Upper lobe of left lung (tissue), 6 donors: ENCODE results near the gene PRRC2B. TPM values are rescaled to one million over a fixed set of nuclear protein-coding genes. Genes with fewer than 3 reads are reported as not detected.
A peak's percentile ranks its signal among the peaks of the same experiment; 100 is the strongest.

Experiments
- ATAC-seq, 2 donors: fragments of 200-7000 bp; cut with Tn5 transposase; one replicate each; pipeline ENCODE4 v1.9.1; 2022; ENCODE audit warnings: mild to moderate bottlenecking in 2 of 2, moderate library complexity in 2 of 2; ENCODE audit not compliant: low FRiP score in 2 of 2
- DNase-seq, 2 donors: peaks; one replicate each; pipeline ENCODE4 v3.0.0-alpha.2; 2019 to 2020
- H3K27ac ChIP-seq, 4 donors: fragments of 200-600 bp; sonication (generic); one replicate each; pipeline ENCODE4 v1.5.1; 2016 to 2019
- H3K27me3 ChIP-seq, 4 donors: fragments of 200-600 bp; sonication (generic); one replicate each; pipeline ENCODE4 v1.5.1; 2017 to 2019
- H3K36me3 ChIP-seq, 4 donors: fragments of 200-600 bp; sonication (generic); one replicate each; pipeline ENCODE4 v1.5.1; 2016 to 2019
- H3K4me1 ChIP-seq, 4 donors: fragments of 200-600 bp; sonication (generic); one replicate each; pipeline ENCODE4 v1.5.1; 2018 to 2019
- H3K4me3 ChIP-seq, 4 donors: fragments of 200-600 bp; sonication (generic); one replicate each; pipeline ENCODE4 v1.5.1; 2017 to 2019; ENCODE audit warnings: mild to moderate bottlenecking in 2 of 4, moderate library complexity in 1 of 4
- H3K9me3 ChIP-seq, 4 donors: fragments of 200-600 bp; sonication (generic); one replicate each; pipeline ENCODE4 v1.5.1; 2018 to 2019
- EP300 ChIP-seq, 4 donors: sonication (generic); formaldehyde crosslinking; IDR thresholded peaks; one replicate each; pipeline ENCODE4 v1.5.1; 2017; ENCODE audit warnings: antibody characterized with exemption in 4 of 4, control low read depth in 2 of 4
- POLR2A ChIP-seq, 4 donors: fragments of 450-650 bp; IDR thresholded peaks; one replicate each; pipeline ENCODE4 v1.5.1; 2016 to 2017; ENCODE audit warnings: antibody characterized with exemption in 4 of 4, mild to moderate bottlenecking in 2 of 4
- POLR2AphosphoS5 ChIP-seq, 2 donors: sonication (generic); formaldehyde crosslinking; IDR thresholded peaks; one replicate each; pipeline ENCODE4 v1.5.1; 2017; ENCODE audit warnings: antibody characterized with exemption in 2 of 2
- WGBS, 2 donors: methylation state at CpG; one replicate each; pipeline ENCODE4 v1.1.5; 2017 to 2018; 5-methylcytosine and 5-hydroxymethylcytosine counted together
- total RNA-seq, 6 donors: library from RNA; depleted of rRNA in 4 of 6; stranded (reverse); fragments of >200 nt in 4 of 6; gene quantifications; one replicate each; pipeline versions ENCODE4 v1.1.0 to v1.2.1, GENCODE V29; 2016 to 2021
- TF ChIP-seq, protein P1 (sequence below), 6 experiments: fragments of 450-650 bp in 4 of 6; fragments of 200-600 bp in 2 of 6; sonication (generic) in 2 of 6; IDR thresholded peaks; one replicate each; pipeline ENCODE4 v1.5.1; 2016 to 2019; ENCODE audit warnings: antibody characterized with exemption in 6 of 6
- donor health status: DM: no; HTN: no; CAD: no; lungs with moderate emphysema.
- donor health status: DM: no; HTN: yes; CAD: no; lungs with severe emphysema.

The PRRC2B gene
- total RNA-seq, 6 donors from 2014 or later = 114 to 348 (median 186) TPM

DNA sequence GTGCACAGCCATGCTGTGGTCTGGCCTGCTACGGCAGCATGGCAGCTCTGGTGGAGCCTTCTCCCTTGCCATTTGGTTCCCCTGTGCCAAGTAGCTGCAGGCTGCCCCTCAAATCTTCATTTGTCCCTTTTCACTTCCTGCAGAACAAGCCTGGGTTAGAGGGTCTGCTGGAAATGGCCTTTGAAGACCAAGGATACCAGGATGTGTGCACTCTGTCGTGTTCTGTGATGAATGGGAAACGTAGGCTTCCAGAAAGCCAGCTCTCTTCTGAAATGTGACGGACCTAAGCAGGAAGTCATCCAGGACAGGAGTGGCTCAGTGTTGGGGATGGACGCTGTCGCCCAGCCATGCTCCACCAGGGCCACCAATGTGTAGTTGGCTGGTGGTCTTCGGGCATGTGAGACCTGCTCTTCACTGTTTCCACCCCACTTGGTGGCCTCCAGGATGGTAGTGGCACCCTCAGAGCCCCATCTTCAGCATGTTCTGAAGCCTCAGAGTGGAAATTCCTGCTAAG is 105.4 kb downstream of the PRRC2B start:
- TF ChIP-seq POLR2AphosphoS5 (IDR thresholded peaks at IDR 0.05) = no peak
- no peak for TF ChIP-seq EP300 (IDR thresholded peaks at IDR 0.05)
- TF ChIP-seq, protein P1, sequence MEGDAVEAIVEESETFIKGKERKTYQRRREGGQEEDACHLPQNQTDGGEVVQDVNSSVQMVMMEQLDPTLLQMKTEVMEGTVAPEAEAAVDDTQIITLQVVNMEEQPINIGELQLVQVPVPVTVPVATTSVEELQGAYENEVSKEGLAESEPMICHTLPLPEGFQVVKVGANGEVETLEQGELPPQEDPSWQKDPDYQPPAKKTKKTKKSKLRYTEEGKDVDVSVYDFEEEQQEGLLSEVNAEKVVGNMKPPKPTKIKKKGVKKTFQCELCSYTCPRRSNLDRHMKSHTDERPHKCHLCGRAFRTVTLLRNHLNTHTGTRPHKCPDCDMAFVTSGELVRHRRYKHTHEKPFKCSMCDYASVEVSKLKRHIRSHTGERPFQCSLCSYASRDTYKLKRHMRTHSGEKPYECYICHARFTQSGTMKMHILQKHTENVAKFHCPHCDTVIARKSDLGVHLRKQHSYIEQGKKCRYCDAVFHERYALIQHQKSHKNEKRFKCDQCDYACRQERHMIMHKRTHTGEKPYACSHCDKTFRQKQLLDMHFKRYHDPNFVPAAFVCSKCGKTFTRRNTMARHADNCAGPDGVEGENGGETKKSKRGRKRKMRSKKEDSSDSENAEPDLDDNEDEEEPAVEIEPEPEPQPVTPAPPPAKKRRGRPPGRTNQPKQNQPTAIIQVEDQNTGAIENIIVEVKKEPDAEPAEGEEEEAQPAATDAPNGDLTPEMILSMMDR (IDR thresholded peaks at IDR 0.05) = no peak
- TF ChIP-seq POLR2A (IDR thresholded peaks at IDR 0.05) = no peak
- DNase-seq = no peak
- WGBS, 2 donors = 80 to 86% methylated on average over 3 to 7 of the region's 7 CpGs
- no peaks in the 10 kb centered on the region for H3K27me3 ChIP-seq
- H3K4me3 ChIP-seq = no peak overlapping the region
- no peaks in the 10 kb centered on the region for H3K9me3 ChIP-seq
- ATAC-seq = no peak
- no peak overlapping the region for H3K27ac ChIP-seq
- peaks cover 26 to 55% (median 41%) of the 10 kb centered on the region in 4 donors for H3K36me3 ChIP-seq
- H3K4me1 ChIP-seq = peaks cover 20 to 32% (median 23%) of the 10 kb centered on the region in 4 donors

DNA sequence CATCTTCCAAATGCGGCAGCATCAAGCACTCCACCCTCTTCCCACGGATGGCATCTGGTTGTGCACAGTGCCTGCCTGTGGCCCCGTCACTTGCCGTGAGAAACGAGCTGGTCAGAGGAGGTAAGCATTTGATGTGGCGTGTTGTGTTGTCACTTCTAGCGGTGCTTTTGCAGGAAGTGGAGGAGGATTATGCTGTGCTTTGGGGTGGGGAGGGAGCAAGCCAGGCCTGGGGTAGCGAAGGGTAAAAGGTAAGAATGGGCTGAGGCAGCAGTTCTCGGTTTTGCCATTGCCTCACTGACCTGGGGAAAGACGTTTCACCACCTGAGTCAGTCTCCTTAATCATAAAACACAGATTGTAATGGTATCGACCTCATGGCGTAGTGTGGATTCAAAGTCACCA is 106.5 kb downstream of the PRRC2B start:
- no peak for TF ChIP-seq POLR2A (IDR thresholded peaks at IDR 0.05)
- TF ChIP-seq, protein P1 (IDR thresholded peaks at IDR 0.05) = no peak
- TF ChIP-seq POLR2AphosphoS5 (IDR thresholded peaks at IDR 0.05) = no peak
- no peak for TF ChIP-seq EP300 (IDR thresholded peaks at IDR 0.05)
- Histone ChIP-seq H3K9me3 (no peaks in the 10 kb centered on the region), H3K27me3 (no peaks in the 10 kb centered on the region), H3K36me3 (peaks cover 16 to 44% (median 30%) of the 10 kb centered on the region in 4 donors), H3K4me1 (peaks cover 21 to 34% (median 24%) of the 10 kb centered on the region in 4 donors), H3K4me3 (no peak overlapping the region), H3K27ac (peak overlapping the region in 1 of 4 donors; percentile 14)
- DNase-seq (no peak), ATAC-seq (no peak)
- WGBS, 2 donors = 75 to 77% methylated on average over 12 of the region's 12 CpGs

DNA sequence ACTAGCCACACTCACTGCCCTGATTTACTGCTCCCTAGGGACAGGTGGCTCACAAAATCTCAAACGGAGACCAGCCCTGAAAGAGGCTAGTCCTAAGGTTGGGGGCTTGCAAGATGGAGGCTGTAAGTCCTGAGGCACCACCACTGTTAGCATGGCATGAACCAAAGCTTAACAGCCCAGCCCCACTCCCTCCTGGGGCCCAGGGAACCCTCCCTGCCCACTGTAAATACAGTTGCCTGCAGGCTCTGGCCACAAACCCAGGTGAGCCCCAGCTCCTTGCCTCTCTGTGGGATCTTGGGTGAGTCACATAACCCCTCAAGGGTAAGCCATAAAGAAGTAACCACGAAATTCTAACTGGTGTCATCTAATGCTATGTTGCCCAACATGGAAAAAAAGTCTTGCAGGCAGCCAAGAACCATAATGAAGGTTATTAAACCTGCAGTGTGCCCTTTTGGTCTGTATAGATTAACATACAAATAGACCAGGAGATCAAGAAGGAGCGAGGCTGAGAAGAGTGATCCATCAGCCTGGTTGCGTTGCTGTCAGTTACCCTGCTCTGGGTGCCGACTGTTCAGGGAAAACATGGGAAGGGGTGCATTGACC is 107.2 kb downstream of the PRRC2B start:
- peak overlapping the region in 1 of 4 donors; percentile 14 for H3K27ac ChIP-seq
- no peaks in the 10 kb centered on the region for H3K9me3 ChIP-seq
- TF ChIP-seq POLR2A (IDR thresholded peaks at IDR 0.05) (no peak), POLR2AphosphoS5 (IDR thresholded peaks at IDR 0.05) (no peak), EP300 (IDR thresholded peaks at IDR 0.05) (no peak)
- TF ChIP-seq, protein P1 (IDR thresholded peaks at IDR 0.05) = no peak
- 59 to 63% methylated on average over 5 of the region's 5 CpGs for WGBS, 2 donors
- H3K36me3 ChIP-seq = peaks cover 11 to 37% (median 24%) of the 10 kb centered on the region in 4 donors
- H3K4me1 ChIP-seq = peaks cover 21 to 34% (median 24%) of the 10 kb centered on the region in 4 donors
- no peaks in the 10 kb centered on the region for H3K27me3 ChIP-seq
- DNase-seq (no peak), ATAC-seq (no peak)
- H3K4me3 ChIP-seq = no peak overlapping the region

DNA sequence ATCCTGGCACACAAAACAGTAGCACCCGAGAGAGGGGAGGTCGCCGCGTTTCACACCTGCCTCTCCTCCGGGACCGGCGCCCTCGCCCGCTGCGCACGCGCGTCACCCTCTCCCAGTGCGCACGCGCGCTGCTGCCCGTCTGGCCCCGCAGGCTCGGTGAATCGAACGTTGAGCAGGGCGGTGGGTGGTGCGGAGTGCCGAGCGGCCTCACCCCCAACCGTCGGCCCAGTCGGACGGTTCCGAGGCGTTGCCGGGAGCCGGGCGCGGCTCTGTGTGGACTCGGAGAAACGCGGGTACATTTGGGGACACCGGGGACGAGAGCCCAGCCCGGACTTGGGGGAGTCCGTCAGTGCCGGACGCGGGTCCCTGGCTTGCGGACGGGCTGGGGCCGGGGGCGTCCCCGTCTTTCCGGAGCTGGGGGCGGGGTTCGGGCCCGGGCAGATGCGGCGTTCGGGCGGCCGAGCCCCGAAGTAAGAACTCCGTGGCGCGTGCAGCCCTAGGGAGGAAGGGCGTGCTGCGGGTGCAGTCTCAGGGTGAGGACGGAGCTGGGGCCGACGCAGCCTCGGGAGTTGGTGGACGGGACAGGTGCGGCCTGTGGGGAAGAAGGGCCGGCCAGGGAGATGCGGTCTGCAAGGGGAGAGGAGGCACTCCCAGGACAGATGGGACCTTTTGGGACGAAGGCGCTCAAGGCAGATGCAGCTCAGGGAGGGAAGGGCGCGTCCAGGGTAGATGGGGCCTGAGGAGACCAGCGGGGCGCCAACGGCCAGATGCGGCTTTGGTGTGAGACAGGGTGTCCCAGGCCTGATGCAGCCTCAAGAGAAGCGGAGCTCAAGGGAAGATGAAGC is 109.1 kb downstream of the PRRC2B start, which contains the start of gene POMT1:
Gene POMT1, plus strand, starts transcription at position 138 of the 845 bp plus-strand sequence. CDS start 1,301 bp downstream, outside the sequence.
- H3K4me1 ChIP-seq = peaks cover 21 to 34% (median 24%) of the 10 kb centered on the region in 4 donors
- TF ChIP-seq POLR2AphosphoS5 (IDR thresholded peaks at IDR 0.05) (peak; percentile 11 to 77), EP300 (IDR thresholded peaks at IDR 0.05) (no peak), POLR2A (IDR thresholded peaks at IDR 0.05) (peak in 1 of 4 donors; percentile 62)
- TF ChIP-seq, protein P1 (IDR thresholded peaks at IDR 0.05) = no peak
- H3K27ac ChIP-seq = peak within 1 kb of the TSS; percentile 35 to 85 (median 78)
- no peaks in the 10 kb centered on the region for H3K27me3 ChIP-seq
- peaks cover 0 to 24% (median 11%) of the 10 kb centered on the region in 4 donors for H3K36me3 ChIP-seq
- DNase-seq = peak; percentile 86 to 97
- peak within 1 kb of the TSS; percentile 94 to 100 (median 99) for H3K4me3 ChIP-seq
- ATAC-seq = peak; percentile 92 to 97
- 0 to 1% methylated on average over 30 to 52 of the region's 83 CpGs for WGBS, 2 donors
- H3K9me3 ChIP-seq = no peaks in the 10 kb centered on the region
